Left forelimb (tissue), 1 donor: ENCODE data around the gene PRR5L.

Experiments used
- DNase-seq: peaks from one replicate; pipeline ENCODE4 v3.0.0-alpha.2; 2018; ENCODE audit warnings: low spot score

The PRR5L gene

DNA sequence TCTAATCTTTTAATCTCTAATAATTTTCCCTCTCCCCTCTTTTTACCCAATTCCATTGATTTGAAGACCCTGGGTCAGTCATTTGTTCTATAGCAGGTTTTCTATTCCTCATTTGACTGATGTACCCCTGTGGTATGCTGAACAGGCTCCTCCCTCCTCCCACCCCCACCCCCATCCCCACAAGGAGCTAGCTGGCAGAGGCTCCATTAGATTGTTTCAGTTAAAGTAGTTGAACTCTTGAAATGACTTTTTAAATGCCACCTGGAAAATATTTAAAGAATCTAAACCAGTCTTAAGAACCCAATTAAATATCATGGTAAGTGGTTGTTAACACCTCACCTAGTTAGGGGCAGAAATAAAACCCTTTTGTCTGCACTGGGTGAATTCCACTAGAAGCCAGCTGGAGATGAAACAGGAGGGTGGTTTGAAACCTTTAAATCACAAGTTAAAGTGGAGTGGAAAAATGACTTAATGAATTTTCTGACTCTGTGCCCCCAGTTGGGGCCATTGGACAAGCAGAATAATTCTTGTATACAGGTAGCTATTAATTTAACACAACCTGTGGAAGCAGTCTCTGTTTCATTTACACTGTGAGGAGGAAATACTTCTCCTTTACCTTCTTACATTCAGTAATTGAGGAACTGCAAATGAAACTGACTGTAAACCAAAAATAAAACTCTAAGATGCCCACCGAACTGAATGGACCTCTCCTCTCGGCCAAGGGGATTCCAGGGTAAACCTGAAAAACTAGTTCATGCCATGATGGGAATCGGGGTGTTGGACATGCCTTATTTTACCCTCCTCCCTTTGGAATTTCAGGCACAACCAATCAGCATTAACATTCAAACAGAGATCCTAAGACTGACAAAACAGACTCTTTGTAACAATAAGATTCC, 30.7 kb downstream of the PRR5L start:
- no peak for DNase-seq

DNA sequence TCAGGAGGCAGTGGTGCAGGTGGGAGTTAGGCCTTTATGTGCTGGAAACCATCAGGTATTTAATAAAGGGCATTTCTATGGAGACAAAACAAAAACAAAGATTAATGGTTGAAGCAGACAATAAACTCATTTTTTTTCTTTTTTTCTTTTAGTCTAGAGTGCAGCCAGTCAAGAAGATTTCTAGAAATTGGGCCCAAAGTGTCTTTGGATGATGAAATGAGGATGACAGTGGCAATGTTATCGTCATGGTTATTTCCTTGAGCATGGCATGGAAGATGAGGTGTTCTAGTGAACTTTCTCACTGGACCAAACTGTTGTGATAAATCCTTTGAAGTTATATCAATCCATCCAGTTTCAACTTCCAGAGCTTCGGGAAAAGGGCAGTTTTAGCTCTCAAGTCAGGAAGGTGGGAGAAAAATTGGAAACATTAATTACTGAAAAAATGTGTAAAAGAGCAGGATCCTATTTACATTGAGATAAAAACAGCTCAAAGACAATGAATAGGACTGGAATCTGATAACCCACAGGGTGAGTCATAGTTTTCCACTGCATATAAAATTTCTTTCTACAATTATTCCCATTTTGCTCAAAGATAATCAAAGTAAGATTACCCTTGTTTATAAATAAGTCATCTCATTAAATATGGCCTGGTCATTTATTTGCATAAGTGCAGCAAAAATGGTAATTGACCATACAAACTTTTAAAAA, 33.0 kb downstream of the PRR5L start:
- DNase-seq, result no peak

DNA sequence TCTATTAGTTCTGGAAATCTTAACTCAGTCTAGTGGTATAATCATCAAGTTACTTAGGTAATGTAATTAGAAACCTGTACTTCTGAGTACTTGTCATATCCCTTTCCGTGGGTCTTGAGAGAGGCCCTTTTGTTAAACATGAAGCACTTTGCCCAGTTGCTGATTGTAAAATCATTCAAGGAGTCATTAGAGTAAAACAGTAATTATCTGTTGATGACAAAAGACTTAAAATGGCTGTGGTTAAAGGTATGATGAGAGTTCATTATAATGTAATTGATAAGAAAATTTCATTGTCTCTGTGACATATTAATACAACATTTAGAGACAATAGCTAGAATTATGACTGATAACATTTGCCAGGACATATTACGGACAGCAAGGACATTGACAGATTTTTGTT, 34.3 kb downstream of the PRR5L start:
- DNase-seq, result no peak

DNA sequence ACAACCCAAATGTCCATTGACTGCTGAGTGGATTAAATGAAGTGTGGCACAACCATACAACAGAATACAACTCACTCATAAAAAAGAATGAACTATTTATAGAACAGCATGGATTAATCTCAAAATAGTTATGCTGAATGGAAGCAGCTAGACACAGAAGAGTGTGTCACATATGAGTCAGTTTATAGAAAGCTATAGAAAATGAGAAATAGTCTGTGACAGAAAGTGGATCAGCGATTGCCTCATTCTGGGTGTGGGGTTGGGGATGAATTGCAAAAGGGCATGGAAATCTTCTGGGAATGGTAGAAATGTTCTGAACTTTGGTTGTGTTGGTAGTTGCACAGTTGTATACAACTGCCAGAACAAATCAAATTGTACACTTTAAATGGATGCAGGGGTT, 37.4 kb downstream of the PRR5L start:
- no peak for DNase-seq

DNA sequence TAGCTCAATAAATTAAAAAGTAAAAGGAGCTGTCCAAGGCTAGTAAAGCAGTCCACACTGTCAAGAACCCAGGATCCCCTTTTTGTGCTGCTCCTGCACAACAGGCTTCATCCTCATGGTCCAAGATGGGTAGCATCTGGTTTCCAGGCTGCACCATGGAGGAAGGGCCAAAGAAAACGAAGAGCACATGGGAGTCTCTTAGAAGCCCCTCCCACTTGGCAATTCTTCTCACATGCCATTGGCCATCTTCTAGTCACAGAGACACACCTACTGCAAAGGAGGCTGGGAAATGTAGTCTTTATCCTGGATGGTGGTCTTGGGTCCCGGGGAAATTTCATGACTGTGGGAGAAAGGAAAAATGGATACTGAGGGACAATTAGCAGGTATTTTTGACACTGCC, 37.8 kb downstream of the PRR5L start:
- no peak for DNase-seq

DNA sequence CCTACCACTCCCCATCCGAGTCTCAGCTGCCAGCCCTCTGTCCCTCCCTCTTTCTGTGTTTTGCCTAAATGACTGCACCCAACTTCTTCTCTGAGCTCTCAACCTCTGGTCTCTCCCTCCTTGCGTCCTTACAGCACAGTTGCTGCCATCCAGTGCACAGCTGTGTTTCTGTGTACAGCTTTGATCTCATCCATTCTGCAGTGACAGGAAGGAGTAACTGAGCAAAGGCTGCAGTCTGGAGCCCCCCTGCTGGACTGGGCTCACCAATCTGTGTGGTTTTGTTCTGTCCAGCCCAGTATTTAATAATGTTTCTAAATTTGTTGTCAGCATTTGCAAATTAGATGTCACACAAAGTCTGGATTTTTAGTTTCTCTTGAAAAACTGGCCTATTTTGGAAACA, 43.8 kb downstream of the PRR5L start:
- no peak for DNase-seq

DNA sequence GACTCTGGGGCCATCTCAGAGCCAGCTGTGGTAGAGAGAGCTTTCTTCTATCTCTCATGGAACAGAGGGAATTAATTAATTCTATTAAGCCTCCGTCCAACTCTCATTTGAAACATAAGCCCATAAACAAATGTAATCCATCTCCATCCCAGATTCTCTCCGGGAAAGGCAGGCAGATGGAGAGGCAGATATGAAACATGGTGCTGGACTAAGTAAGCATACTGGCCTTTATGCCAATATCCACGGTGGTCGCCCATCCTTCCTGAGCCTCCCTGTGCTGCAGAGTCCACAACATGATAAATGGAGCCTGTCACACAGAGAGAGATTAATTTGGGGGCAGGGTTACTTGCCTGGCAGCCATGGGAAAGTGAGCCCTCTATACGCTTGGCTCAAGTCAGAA, 44.8 kb downstream of the PRR5L start:
- no peak for DNase-seq

DNA sequence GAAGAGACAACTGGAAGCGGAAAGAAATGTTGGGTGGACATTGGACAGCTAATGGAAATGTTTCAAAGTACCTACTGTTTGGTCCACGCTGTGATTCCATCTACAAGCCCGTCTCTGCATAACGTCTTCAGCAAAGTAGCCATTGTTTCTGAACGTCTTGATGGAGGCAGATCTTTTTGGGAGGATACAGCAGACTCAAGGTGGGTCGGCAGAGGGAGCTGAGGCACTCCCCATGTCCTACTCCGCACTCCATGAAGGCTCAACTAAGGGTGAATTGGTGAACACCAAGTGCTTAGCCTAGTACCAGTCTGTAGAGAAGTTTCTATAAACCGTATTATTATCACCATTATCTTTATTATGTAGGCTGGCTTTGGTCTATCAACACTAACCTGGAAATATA, 45.8 kb downstream of the PRR5L start:
- DNase-seq, result no peak

DNA sequence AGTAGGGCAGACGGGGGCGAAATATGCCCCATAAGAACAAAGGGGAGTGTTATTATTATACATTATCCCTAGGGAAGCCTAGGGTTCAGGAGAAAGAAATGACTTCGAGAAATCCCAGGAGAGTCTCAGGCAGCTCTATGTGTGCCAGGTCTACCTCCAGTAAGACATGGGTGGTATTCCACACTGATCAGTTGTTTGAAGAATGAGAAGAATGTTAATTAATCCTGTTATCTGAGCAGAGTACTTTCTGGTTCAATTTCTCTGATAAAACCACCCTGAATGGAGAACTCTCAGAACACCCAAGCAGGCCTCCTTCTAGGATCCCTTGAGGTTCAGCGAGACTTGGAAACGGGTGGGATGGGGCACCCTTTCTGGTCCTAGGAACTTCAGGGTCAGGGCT, 46.2 kb downstream of the PRR5L start:
- no peak for DNase-seq

DNA sequence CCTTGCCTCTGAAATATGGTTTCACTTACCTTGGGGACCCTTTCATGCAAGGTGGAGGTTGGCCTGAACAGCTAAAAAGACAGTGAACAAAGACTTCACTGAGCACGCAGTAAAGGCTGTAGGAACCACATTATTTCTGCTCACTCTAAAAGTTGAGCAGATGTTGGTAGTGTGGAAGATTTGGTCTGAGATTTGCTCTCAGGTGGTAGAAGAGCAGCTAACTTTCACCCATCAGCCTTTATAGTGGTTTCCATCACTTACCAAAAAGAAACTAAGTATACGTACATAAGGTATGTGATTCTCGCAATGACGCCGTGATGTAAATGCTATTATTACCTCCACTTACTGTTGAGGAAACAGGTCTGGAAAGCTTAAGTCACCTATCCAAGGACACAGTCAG, 47.3 kb downstream of the PRR5L start:
- no peak for DNase-seq

DNA sequence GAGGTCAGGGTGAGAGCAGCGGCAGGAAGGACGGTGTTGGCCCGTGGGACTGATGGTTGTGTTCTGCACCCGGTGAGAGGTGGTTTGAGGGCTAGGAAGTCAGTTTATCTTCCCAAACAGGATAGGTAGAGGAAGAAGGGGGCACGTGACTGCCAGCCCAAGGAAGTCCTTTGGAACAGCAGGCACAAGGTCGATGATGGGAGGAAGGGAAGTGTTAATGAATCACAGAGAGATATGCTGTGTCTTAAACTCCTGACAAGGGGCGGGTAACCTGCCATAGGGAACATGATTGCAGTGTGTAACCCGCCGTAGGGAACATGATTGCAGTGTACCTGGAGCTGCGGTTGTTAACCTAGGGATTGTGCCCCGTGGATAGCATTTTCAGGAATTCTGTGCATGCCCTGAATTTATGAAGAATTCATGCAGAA, 49.0 kb downstream of the PRR5L start:
- no peak for DNase-seq

DNA sequence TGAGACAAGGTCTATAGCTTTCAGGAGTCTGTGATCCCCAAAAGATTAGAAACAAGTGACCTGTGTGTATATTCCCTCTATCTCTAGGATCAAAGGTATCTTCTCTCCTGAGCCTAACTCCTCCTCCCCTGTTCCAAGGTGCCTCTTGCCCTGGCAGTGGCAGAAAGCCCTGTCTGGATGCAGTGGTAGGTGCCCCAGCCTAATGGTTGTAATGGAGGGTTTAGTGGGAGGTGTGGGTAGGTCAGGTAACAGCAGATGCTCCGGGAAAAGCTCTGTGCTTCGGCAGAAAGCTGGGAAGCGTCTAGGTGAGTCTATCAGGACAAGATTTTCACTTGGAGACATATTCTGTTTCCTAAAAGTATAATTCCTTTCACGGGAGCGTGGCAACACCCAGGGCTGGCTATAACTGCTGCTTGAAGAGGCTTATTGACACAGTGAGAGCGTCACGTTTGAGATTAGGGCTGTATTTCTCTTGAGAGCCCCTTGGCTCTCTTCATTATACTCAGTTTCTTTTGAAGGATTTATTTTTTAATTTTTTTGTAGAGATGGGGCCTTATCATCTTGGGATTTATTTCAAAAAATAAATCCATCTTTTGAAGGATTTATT, 49.5 kb downstream of the PRR5L start:
- DNase-seq, result no peak

DNA sequence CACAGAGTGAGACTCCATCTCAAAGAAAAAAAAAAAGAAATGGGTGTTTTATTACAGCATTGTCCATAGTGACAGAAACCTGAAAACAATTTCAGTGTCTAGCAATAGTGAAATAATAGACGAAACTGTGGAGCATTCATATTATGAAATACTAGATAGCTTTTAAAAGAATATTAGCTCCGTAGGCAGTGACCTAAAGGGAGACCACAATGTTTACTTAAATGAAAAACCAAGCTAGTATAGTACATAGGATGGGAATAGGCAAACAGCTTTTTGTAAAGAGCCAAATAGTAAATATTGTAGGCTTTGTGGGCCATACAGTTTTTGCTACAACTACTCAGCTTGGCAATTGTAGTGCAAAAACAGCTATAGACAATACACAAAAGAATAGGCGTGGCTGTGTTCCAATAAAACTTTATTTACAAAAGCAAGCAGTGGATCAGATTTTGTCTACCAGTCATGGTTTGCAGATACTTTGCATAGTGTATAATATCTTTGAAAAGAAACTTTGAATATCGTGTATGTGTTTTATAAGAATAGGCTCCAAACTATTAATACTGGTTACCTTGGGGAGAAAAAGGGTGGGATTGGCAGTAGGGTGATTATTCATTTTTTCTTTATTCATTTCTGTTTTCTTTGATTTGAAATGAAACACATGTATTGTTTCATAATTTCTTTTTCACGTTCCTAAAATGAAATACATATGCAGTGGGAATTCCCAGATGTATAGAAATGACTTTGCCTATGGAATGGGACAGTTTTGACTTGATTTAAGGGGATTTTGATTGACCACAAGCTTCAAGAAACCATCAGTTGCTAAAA, 50.7 kb downstream of the PRR5L start:
- no peak for DNase-seq

DNA sequence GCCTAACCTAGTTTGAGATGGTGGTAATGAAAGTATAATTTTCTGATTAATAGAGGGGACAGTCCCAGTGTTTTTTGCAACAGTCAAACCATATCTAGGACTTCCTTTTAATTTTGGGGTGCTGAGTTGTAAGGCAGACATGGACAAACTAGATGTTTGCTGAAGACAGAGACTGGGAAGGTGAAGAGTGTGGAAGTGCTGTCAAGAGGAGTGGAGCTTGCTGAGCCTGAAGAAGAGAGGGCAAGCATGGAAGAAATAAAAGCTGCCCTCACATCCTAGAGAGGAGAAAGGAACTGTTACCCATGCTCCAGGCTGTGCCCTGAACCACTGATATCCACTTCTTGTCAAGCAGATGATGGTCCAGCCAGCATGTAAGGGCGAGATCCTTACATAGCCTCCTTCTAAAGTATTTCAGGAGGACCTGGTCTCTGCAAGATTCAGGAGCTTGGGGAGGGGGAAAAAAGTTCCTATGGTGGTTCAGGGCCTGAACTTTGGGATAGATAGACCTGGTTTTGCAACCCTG, 51.4 kb downstream of the PRR5L start:
- DNase-seq, result no peak

DNA sequence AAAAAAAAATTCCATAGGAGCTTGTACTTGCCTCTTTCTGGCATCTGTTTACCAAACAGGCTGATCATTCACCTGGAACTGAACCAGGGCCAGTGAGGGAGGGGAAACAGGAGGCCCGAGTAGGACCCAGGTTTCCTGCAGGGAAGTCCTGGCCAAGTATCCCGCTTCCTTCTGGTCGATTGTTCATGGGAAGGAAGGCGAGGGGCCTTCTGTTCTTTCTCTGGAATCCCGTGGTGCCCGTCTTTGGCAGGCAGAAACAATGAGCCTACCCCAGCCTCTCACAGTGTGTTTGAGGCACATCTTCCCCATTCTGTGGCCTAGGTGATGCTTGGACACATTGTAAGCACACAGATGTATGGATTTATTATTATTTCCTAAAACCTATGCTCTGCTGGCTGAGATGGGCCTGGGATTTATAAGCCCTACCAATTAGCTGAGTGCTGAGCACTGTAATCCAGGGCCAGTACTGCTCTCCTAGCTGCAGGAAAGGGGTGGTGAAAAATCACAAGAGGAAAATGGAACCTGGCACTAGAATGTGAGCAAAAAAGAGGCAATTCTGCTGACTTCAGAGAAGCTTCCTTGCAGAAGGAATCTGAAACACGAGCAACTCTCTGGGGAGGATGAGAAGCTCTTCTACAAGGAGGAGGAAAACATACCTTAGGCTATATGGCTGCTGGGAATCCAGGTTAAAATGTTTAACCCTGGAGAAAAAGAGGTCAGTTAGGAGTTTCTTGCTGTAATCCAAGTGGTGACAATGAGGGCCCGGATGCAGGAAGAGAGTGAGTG, 53.5 kb downstream of the PRR5L start:
- DNase-seq, result no peak

DNA sequence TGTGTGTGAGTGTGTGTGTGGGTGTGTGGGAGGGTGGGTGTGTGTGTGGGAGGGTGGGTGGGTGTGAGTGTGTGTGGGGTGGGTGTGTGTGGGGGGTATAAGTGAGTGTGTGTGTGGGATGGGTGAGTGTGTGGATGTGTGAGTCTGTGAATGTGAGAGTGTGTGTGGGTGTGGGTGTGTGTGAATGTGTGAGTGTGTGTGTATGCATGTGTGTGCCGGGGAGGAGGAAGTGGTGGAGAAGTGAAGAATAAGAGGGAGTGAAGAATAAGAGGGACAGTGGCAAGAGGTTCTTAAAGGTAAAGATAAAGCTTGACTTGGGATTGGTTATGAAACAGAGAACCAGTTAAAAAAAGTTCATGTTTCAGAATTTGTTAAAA, 54.0 kb downstream of the PRR5L start:
- no peak for DNase-seq

DNA sequence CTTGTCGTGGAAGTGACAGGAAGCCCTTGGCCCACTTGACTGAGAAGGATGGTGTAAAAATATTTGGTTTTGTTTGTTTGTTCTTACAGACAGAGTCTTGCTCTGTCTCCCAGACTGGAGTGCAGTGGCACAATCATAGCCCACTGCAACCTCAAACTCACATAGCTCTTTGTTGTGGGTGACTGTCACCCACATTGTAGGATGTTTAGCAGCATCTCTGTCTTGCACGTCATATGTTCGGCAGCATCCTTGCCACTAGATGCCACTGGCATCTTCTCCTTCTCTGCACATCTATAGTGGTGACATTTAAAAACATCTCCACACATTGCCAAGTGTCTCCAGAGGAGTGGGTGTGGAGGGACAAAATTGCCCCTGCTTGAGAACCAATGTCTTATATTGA, 56.8 kb downstream of the PRR5L start:
- DNase-seq, result no peak

DNA sequence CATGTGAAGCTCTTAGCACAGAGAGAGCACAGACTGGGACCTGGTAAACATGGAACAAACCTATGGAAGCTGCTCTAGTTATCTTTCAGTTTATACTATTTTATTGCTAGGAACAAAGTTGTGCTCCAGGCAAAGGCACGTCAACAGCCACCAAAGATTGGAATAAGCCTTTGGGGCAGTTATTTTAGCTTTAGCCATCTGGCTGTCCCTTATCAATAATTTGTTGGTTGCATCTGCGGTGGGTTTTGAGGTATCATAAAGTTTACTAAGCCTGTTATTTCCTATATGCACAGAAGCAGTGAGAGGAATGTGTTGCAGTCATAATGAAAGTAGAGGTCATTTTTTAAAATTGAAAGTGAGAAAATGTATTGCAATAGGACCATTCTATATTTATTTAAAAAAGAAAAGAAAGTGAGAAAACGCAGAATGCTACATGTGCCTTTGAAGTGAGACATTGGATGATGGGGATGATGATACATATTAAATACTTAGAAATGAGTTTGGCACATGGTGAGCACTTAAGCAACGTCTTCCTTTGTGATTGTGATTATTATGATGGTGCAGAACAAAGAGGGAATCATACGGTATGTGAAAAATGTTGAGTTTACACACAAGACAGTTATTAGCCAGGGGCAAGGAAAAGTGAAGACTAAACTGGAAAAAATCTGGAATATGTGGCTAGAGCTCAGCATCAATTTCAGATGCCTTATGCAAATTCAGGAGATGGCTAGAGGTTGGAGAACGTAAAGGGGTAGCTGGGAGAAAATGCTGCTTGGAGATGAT, 58.3 kb downstream of the PRR5L start:
- no peak for DNase-seq

DNA sequence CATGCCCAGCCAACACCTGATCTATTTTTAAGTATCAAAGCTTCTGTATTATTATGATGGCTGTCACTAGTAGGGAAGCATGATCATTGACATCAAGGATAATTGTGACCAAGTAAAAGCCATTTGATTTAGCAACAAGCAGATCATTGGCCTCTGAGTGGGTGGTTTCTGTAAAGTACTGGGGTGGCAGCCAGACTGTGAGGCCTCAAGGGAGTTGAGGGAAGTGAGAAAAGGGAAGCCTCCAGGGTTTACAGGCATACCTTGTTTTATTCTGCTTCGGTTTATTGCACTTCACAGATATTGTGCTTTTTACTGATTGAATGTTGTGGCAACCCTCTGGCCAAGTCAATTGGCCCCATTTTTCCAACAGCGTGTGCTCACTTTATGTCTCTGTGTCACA, 60.1 kb downstream of the PRR5L start:
- DNase-seq, result no peak

DNA sequence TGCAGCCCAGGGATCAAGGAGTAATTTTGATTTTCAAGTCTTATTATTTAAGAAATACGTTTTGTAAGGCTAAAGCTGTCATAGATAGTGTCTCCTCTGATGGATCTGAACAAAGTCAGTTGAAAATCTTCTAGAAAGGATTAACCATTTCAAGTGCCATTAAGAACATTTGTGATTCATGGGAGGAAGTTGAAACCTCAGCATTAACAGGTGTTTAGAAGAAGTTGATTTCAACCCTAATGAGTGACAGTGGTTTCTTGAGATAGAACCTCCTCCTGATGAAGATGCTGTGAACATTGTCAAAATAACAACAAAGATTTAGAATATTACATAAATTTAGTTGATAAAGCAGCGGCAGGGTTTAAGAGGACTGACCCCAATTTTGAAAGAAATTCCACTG, 61.7 kb downstream of the PRR5L start:
- DNase-seq, result no peak
